Keratinocyte (primary cell): Measurements from ENCODE around the gene ARHGAP15. TPM values are rescaled to one million over a fixed set of nuclear protein-coding genes. Genes with fewer than 3 reads are reported as not detected.

ENCODE experiments used
- DNase-seq: peaks from one replicate; pipeline ENCODE4 v3.0.0-alpha.2; 2011; ENCODE audit warnings: low read depth, missing footprints, low spot score
- FAIRE-seq: peaks from 2 replicates; lab custom pipeline; 2011; peaks lifted over from hg19 to GRCh38; lab: Jason Lieb, UNC
- H2AFZ ChIP-seq: 2 replicates; pipeline ENCODE4 v1.6.0; 2012; ENCODE audit warnings: low read length, control low read depth, inconsistent platforms; ENCODE audit not compliant: control insufficient read depth
- H3K27ac ChIP-seq: 2 replicates; pipeline ENCODE4 v1.5.1; 2011; ENCODE audit warnings: low read length; ENCODE audit not compliant: control insufficient read depth, insufficient read depth
- H3K27me3 ChIP-seq: 3 replicates; pipeline ENCODE4 v1.6.0; 2011; ENCODE audit warnings: low read length; ENCODE audit not compliant: control insufficient read depth, insufficient read depth; ENCODE audit errors: extremely low read depth
- H3K36me3 ChIP-seq, 2 experiments: 2 replicates in 1 of 2; 3 replicates in 1 of 2; pipeline ENCODE4 v1.5.1; 2011; ENCODE audit warnings: low read length in 2 of 2, mild to moderate bottlenecking in 1 of 2; ENCODE audit not compliant: control insufficient read depth in 2 of 2, insufficient read depth in 2 of 2; ENCODE audit errors: extremely low read depth in 1 of 2
- H3K4me1 ChIP-seq: 3 replicates; pipeline ENCODE4 v1.5.1; 2011; ENCODE audit warnings: low read length; ENCODE audit not compliant: control insufficient read depth, insufficient read depth; ENCODE audit errors: extremely low read depth
- H3K4me2 ChIP-seq: 3 replicates; pipeline ENCODE4 v1.6.0; 2011; ENCODE audit warnings: low read depth, low read length; ENCODE audit not compliant: control insufficient read depth, insufficient read depth; ENCODE audit errors: extremely low read depth
- H3K4me3 ChIP-seq, 3 experiments: fragments of 200-600 bp in 1 of 3; sonication (generic) in 1 of 3; 2 replicates in 2 of 3; 3 replicates in 1 of 3; pipeline ENCODE4 v1.5.1; 2011 to 2016; ENCODE audit warnings: low read length in 3 of 3, mild to moderate bottlenecking in 3 of 3, control low read depth in 2 of 3, inconsistent platforms in 1 of 3, low read depth in 1 of 3, mixed read lengths in 1 of 3, mixed run types in 1 of 3, moderate library complexity in 1 of 3; ENCODE audit not compliant: control insufficient read depth in 2 of 3, insufficient read depth in 2 of 3; ENCODE audit errors: extremely low read depth in 1 of 3
- H3K79me2 ChIP-seq: 2 replicates; pipeline ENCODE4 v1.6.0; 2012; ENCODE audit warnings: low read length; ENCODE audit not compliant: control insufficient read depth, insufficient read depth
- H3K9ac ChIP-seq: 3 replicates; pipeline ENCODE4 v1.6.0; 2011; ENCODE audit warnings: low read length; ENCODE audit not compliant: control insufficient read depth, insufficient read depth; ENCODE audit errors: extremely low read depth
- H3K9me1 ChIP-seq: 3 replicates; pipeline ENCODE4 v1.6.0; 2011; ENCODE audit warnings: low read length; ENCODE audit not compliant: control insufficient read depth, insufficient read depth; ENCODE audit errors: extremely low read depth
- H3K9me3 ChIP-seq: 2 replicates; pipeline ENCODE4 v1.5.1; 2012; ENCODE audit warnings: low read depth, low read length; ENCODE audit not compliant: control insufficient read depth
- H4K20me1 ChIP-seq: 3 replicates; pipeline ENCODE4 v1.6.0; 2011; ENCODE audit warnings: low read length; ENCODE audit not compliant: control insufficient read depth, insufficient read depth; ENCODE audit errors: extremely low read depth
- CTCF ChIP-seq, 3 experiments: IDR thresholded peaks in 1 of 3; conservative IDR thresholded peaks in 1 of 3; optimal IDR thresholded peaks in 1 of 3; 2 replicates in 2 of 3; 3 replicates in 1 of 3; pipeline versions ENCODE3 to v1.5.1; 2011; ENCODE audit warnings: low read length in 3 of 3, mild to moderate bottlenecking in 3 of 3, moderate library complexity in 2 of 3, control low read depth in 1 of 3, inconsistent platforms in 1 of 3; ENCODE audit not compliant: insufficient read depth in 2 of 3; ENCODE audit errors: extremely low read depth in 1 of 3
- EZH2 ChIP-seq: IDR thresholded peaks from one replicate; pipeline ENCODE4 v1.6.1; 2012; ENCODE audit warnings: inconsistent platforms, mild to moderate bottlenecking, low read length, moderate library complexity
- dilution Hi-C: fragments of 300-500 bp; cut with MboI; formaldehyde crosslinking; loops from one replicate; pipeline ENCODE4 v1.7.0; 2020; ENCODE audit warnings: low sequenced_read_pairs; ENCODE audit not compliant: extremely low pct_ligation_motif_present
- polyA plus RNA-seq, 5 experiments: library from polyadenylated mRNA; depleted of rRNA in 3 of 5; stranded (reverse) in 3 of 5; stranded (forward) in 1 of 5; unstranded in 1 of 5; fragments of >200 nt; gene quantifications; 1 replicate in 1 of 5; 2 replicates in 3 of 5; 3 replicates in 1 of 5; pipeline versions ENCODE4 v1.2.1 to v1.2.3, GENCODE V29; 2011 to 2012; ENCODE audit warnings: missing spikeins in 2 of 5, low read depth in 1 of 5, low replicate concordance in 1 of 5

The ARHGAP15 gene
- polyA plus RNA-seq, 1 donor (not counting 4 experiments of a cell fraction or from before 2014, with no cell fraction given) = not detected

- FAIRE-seq (no peak), DNase-seq (no peak)
- no peaks in the 10 kb centered on the region for H3K9me3 ChIP-seq
- H2AFZ ChIP-seq = no peak overlapping the region
- H3K27ac ChIP-seq = no peak overlapping the region
- no peaks in the 10 kb centered on the region for H3K27me3 ChIP-seq
- H3K9me1 ChIP-seq = no peaks in the 10 kb centered on the region
- dilution Hi-C loops = no loop called here
- no peak overlapping the region for H3K9ac ChIP-seq
- no peaks in the 10 kb centered on the region for H4K20me1 ChIP-seq
- H3K4me1 ChIP-seq = no peaks in the 10 kb centered on the region
- no peak overlapping the region for H3K4me2 ChIP-seq
- no peak for TF ChIP-seq CTCF (optimal IDR thresholded peaks at IDR 0.05 in 1 of 3, IDR thresholded peaks at IDR 0.05 in 1 of 3, conservative IDR thresholded peaks at IDR 0.05 in 1 of 3; ENCODE audit: extremely low read depth in 1 of 3, insufficient read depth in 2 of 3, low read length in 3 of 3)
- TF ChIP-seq EZH2 = no peak
- H3K79me2 ChIP-seq = no peaks in the 10 kb centered on the region
- H3K36me3 ChIP-seq = no peaks in the 10 kb centered on the region
- H3K4me3 ChIP-seq = no peak overlapping the region
Observed at GRCh38 chr2:143431316-143431715, 302.1 kb downstream of the ARHGAP15 start.

- no peak for FAIRE-seq
- H3K27ac ChIP-seq = no peak overlapping the region
Observed at GRCh38 chr2:143433251-143433650, 304.0 kb downstream of the ARHGAP15 start.

More at GRCh38 chr2:143433251-143433650, 304.0 kb downstream of the ARHGAP15 start:
- Histone ChIP-seq H3K79me2 (no peaks in the 10 kb centered on the region), H3K4me3 (no peak overlapping the region), H3K9me1 (no peaks in the 10 kb centered on the region), H3K36me3 (no peaks in the 10 kb centered on the region), H3K9me3 (no peaks in the 10 kb centered on the region), H3K4me1 (no peaks in the 10 kb centered on the region), H3K9ac (no peak overlapping the region), H4K20me1 (no peaks in the 10 kb centered on the region), H3K4me2 (no peak overlapping the region), H3K27me3 (no peaks in the 10 kb centered on the region), H2AFZ (no peak overlapping the region)
- TF ChIP-seq EZH2 = no peak
- TF ChIP-seq CTCF (optimal IDR thresholded peaks at IDR 0.05 in 1 of 3, IDR thresholded peaks at IDR 0.05 in 1 of 3, conservative IDR thresholded peaks at IDR 0.05 in 1 of 3; ENCODE audit: extremely low read depth in 1 of 3, insufficient read depth in 2 of 3, low read length in 3 of 3) = no peak
- dilution Hi-C loops = no loop called here
- DNase-seq = no peak
